GM12878 (cell line): ENCODE measurements around the gene GRAMD1A. TPM values are rescaled to one million over a fixed set of nuclear protein-coding genes. Genes with fewer than 3 reads are reported as not detected.
A peak's percentile ranks its signal among the peaks of the same experiment; 100 is the strongest.

Experiments
- ATAC-seq: fragments of 200-7000 bp; cut with Tn5 transposase; 3 replicates; pipeline ENCODE4 v1.9.1; 2020; ENCODE audit warnings: mild to moderate bottlenecking, moderate library complexity
- BruUV-seq: library from RNA; stranded (reverse); fragments of 400-500 nt; replicated peaks from 2 replicates; lab custom pipeline; 2021; lab: Mats Ljungman, UMichigan
- CTCF ChIA-PET: fragments of 300-600 bp; sonication (Branson Sonifier 250); formaldehyde crosslinking; extraction: SDS; loops from one replicate; lab custom pipeline; 2021; ENCODE audit warnings: inconsistent platforms; lab: Yijun Ruan, JAX
- POLR2A ChIA-PET: fragments of 350-600 bp; formaldehyde crosslinking; extraction: SDS; loops from one replicate; lab custom pipeline; 2021; ENCODE audit warnings: inconsistent platforms; lab: Charles Lee
- RAD21 ChIA-PET: fragments of 300-600 bp; sonication (Branson Sonifier 250); formaldehyde crosslinking; loops from one replicate; lab custom pipeline; 2023; ENCODE audit warnings: antibody characterized with exemption; ENCODE audit not compliant: unreplicated experiment; lab: Charles Lee
- SMC1A ChIA-PET: fragments of 300-600 bp; sonication (Branson Sonifier 250); formaldehyde crosslinking; loops from one replicate; lab custom pipeline; 2023; ENCODE audit not compliant: unreplicated experiment, uncharacterized antibody; lab: Charles Lee
- DNase-seq: peaks from one replicate; pipeline ENCODE4 v3.0.0-alpha.2; 2011; ENCODE audit warnings: low read depth, low spot score
- FAIRE-seq: peaks from 3 replicates; lab custom pipeline; 2011; peaks lifted over from hg19 to GRCh38; lab: Jason Lieb, UNC
- H2AFZ ChIP-seq: 2 replicates; pipeline ENCODE4 v1.6.0; 2011; ENCODE audit warnings: low read depth, low read length, control low read depth; ENCODE audit not compliant: control insufficient read depth
- H3K27ac ChIP-seq: 2 replicates; pipeline ENCODE4 v1.5.1; 2011; ENCODE audit warnings: control low read depth; ENCODE audit not compliant: control insufficient read depth, insufficient read depth
- H3K27me3 ChIP-seq, 2 experiments: replicated peaks in 1 of 2; 2 replicates each; pipeline versions ENCODE4 v1.6.0 to v1.6.1; 2011; ENCODE audit warnings: low read length in 1 of 2; ENCODE audit not compliant: control insufficient read depth in 2 of 2, insufficient read depth in 2 of 2
- H3K36me3 ChIP-seq, 2 experiments: 2 replicates each; pipeline ENCODE4 v1.5.1; 2011; ENCODE audit warnings: low read length in 1 of 2; ENCODE audit not compliant: control insufficient read depth in 2 of 2, insufficient read depth in 2 of 2
- H3K4me1 ChIP-seq: 2 replicates; pipeline ENCODE4 v1.6.1; 2011; ENCODE audit warnings: mild to moderate bottlenecking, low read length, moderate library complexity, mixed read lengths; ENCODE audit not compliant: control insufficient read depth, insufficient read depth
- H3K4me2 ChIP-seq: 2 replicates; pipeline ENCODE4 v1.6.0; 2011; ENCODE audit warnings: control low read depth; ENCODE audit not compliant: control insufficient read depth, insufficient read depth
- H3K4me3 ChIP-seq: fragments of 200-600 bp; sonication (generic); 2 replicates; pipeline ENCODE4 v1.5.1; 2016
- H3K79me2 ChIP-seq: 2 replicates; pipeline ENCODE4 v1.6.0; 2011; ENCODE audit warnings: low read length; ENCODE audit not compliant: control insufficient read depth, insufficient read depth
- H3K9ac ChIP-seq: 2 replicates; pipeline ENCODE4 v1.8.0; 2011; ENCODE audit warnings: low read length, control low read depth, mixed read lengths; ENCODE audit not compliant: control insufficient read depth, insufficient read depth
- H3K9me3 ChIP-seq: replicated peaks from 3 replicates; pipeline ENCODE4 v1.5.1; 2011; ENCODE audit warnings: mild to moderate bottlenecking, low read length; ENCODE audit not compliant: control insufficient read depth, insufficient read depth
- H4K20me1 ChIP-seq: 2 replicates; pipeline ENCODE4 v1.6.0; 2011; ENCODE audit not compliant: control insufficient read depth, insufficient read depth
- BCL11A ChIP-seq: IDR thresholded peaks from 2 replicates; pipeline ENCODE4 v1.6.1; 2011; ENCODE audit warnings: low read depth, low read length
- CBX3 ChIP-seq: fragments of 200-600 bp; sonication (generic); IDR thresholded peaks from 2 replicates; pipeline ENCODE4 v1.6.1; 2016; ENCODE audit warnings: low read depth, borderline replicate concordance
- E4F1 ChIP-seq: fragments of 450-650 bp; IDR thresholded peaks from 2 replicates; pipeline ENCODE4 v1.6.1; 2018; ENCODE audit warnings: borderline replicate concordance, mild to moderate bottlenecking; ENCODE audit not compliant: partially characterized antibody
- EED ChIP-seq: sonication (generic); IDR thresholded peaks from 2 replicates; pipeline ENCODE4 v1.6.1; 2016; ENCODE audit warnings: antibody characterized with exemption, low read depth
- EGR1 ChIP-seq, 2 experiments: IDR thresholded peaks; 1 replicate in 1 of 2; 2 replicates in 1 of 2; pipeline ENCODE4 v1.6.1; 2011 to 2012; ENCODE audit warnings: low read depth in 2 of 2, low read length in 2 of 2, borderline replicate concordance in 1 of 2, mild to moderate bottlenecking in 1 of 2, moderate library complexity in 1 of 2
- PAX5 ChIP-seq: IDR thresholded peaks from 2 replicates; pipeline ENCODE4 v1.6.1; 2011; ENCODE audit warnings: low read depth, low read length, borderline replicate concordance
- RELA ChIP-seq: fragments of 450-650 bp; IDR thresholded peaks from 2 replicates; pipeline ENCODE4 v1.8.0; 2014; ENCODE audit warnings: borderline replicate concordance; ENCODE audit not compliant: partially characterized antibody
- SPI1 ChIP-seq: IDR thresholded peaks from 2 replicates; pipeline ENCODE4 v1.6.1; 2011; ENCODE audit warnings: low read depth, mild to moderate bottlenecking, low read length, moderate library complexity, borderline replicate concordance; ENCODE audit not compliant: insufficient read depth
- SREBF2 ChIP-seq: IDR thresholded peaks from 2 replicates; pipeline ENCODE4 v1.6.1; 2012; ENCODE audit warnings: mild to moderate bottlenecking, low read length
- WGBS: methylation state at CpG from one replicate; pipeline ENCODE4 v1.1.6; 2016; ENCODE audit warnings: low lambda C conversion rate; ENCODE audit not compliant: insufficient replicate concordance, insufficient coverage; ENCODE audit errors: missing lambda C conversion rate; 5-methylcytosine and 5-hydroxymethylcytosine counted together
- in situ Hi-C: fragments of 300-500 bp; cut with MboI; formaldehyde crosslinking; loops from 9 replicates; pipeline ENCODE4 v1.14.3; 2018; ENCODE audit warnings: mixed read lengths
- intact Hi-C: fragments of 100-400 bp; cut with micrococcal nuclease; formaldehyde crosslinking; loops from one replicate; pipeline ENCODE4 v1.14.2; 2022; ENCODE audit not compliant: unreplicated experiment
- polyA plus RNA-seq, 11 experiments: library from polyadenylated mRNA; depleted of rRNA in 4 of 11; unstranded in 6 of 11; stranded (reverse) in 5 of 11; fragments of >200 nt; fragmentation: Nextera tagmentation in 4 of 11; fragmentation: Illumina TruSeq in 1 of 11; extraction: Ambion mirVana in 4 of 11; extraction: Trizol in 1 of 11; gene quantifications; 1 replicate in 1 of 11; 2 replicates in 10 of 11; pipeline versions ENCODE4 v1.2.1 to v1.2.3, GENCODE V29; 2011 to 2016; ENCODE audit warnings: inconsistent platforms in 2 of 11, missing spikeins in 2 of 11, low read depth in 1 of 11
- total RNA-seq, 4 experiments: library from RNA; depleted of rRNA in 3 of 4; stranded (reverse); fragments of >200 nt in 3 of 4; fragmentation: Illumina TruSeq in 1 of 4; extraction: Trizol in 1 of 4; gene quantifications; 2 replicates each; pipeline versions ENCODE4 v1.2.1 to v1.2.3, GENCODE V29; 2013 to 2021
- TF ChIP-seq, protein P1 (sequence below): IDR thresholded peaks from 2 replicates; pipeline ENCODE4 v1.6.1; 2011; ENCODE audit warnings: borderline replicate concordance, low read depth, mild to moderate bottlenecking, moderate library complexity, low read length; ENCODE audit not compliant: insufficient read depth, poor library complexity, severe bottlenecking

Gene GRAMD1A
- total and polyA plus RNA-seq, 10 of the 15 experiments (the other 5 are each of a cell fraction or from before 2014, with no cell fraction given): 0.79 to 73.6 (median 35.3) TPM

GRCh38 chr19:35037716-35038622 is 37.8 kb downstream of the GRAMD1A start:
- peak; percentile 50 for ATAC-seq
- H3K79me2 ChIP-seq: no peaks in the 10 kb centered on the region
- H3K9me3 ChIP-seq: no peaks in the 10 kb centered on the region
- peak; percentile 80 for FAIRE-seq
- no peak overlapping the region for H3K9ac ChIP-seq
- SMC1A ChIA-PET: interaction anchor here (0.9 to 1.5 kb wide), 2 partner anchors 10 to 29 kb away, joined by 3 to 4 read pairs; no protein-coding TSS in a partner anchor
- RAD21 ChIA-PET: no interaction called here
- no TSS peak for BruUV-seq
- H3K4me3 ChIP-seq: no peak overlapping the region
- CTCF ChIA-PET: interaction anchor here (0.9 to 2.0 kb wide), 5 partner anchors 9 to 74 kb away, joined by 3 to 5 read pairs (median 3); no protein-coding TSS in a partner anchor
- H3K4me1 ChIP-seq: peaks cover 13% of the 10 kb centered on the region
- H3K4me2 ChIP-seq: peak overlapping the region; percentile 41; the same call in 1 of the 2 replicates
- WGBS: 20% methylated on average over 12 of the region's 13 CpGs
- DNase-seq: peak; percentile 30
- intact Hi-C loops (no loop called here), in situ Hi-C loops (no loop called here)
- peaks cover 0 to 3% of the 10 kb centered on the region in 2 experiments; a peak in 2 of 4 replicates for H3K27me3 ChIP-seq
- POLR2A ChIA-PET: no interaction called here
- no peak for TF ChIP-seq CBX3
- TF ChIP-seq BCL11A: no peak
- no peak for TF ChIP-seq E4F1
- 0 out of 2 replicates have a peak, but pooled peaks have one; percentile 13 for TF ChIP-seq SPI1
- TF ChIP-seq RELA: no peak
- no peak for TF ChIP-seq EGR1 (IDR thresholded peaks at IDR 0.05; ENCODE audit: borderline replicate concordance in 1 of 2, low read depth in 2 of 2, low read length in 2 of 2)
- TF ChIP-seq, protein P1, sequence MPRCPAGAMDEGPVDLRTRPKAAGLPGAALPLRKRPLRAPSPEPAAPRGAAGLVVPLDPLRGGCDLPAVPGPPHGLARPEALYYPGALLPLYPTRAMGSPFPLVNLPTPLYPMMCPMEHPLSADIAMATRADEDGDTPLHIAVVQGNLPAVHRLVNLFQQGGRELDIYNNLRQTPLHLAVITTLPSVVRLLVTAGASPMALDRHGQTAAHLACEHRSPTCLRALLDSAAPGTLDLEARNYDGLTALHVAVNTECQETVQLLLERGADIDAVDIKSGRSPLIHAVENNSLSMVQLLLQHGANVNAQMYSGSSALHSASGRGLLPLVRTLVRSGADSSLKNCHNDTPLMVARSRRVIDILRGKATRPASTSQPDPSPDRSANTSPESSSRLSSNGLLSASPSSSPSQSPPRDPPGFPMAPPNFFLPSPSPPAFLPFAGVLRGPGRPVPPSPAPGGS: no peak
- TF ChIP-seq SREBF2: no peak
- peak; percentile 52; the same call in 1 of the 2 replicates for TF ChIP-seq PAX5
- no peak for TF ChIP-seq EED
- TF ChIP-seq, all 136 proteins: peak for 2
- peak overlapping the region; percentile 32; the same call in 1 of the 2 replicates for H3K27ac ChIP-seq
- peak overlapping the region; percentile 67 for H2AFZ ChIP-seq
- H4K20me1 ChIP-seq: no peaks in the 10 kb centered on the region
- H3K36me3 ChIP-seq: no peaks in the 10 kb centered on the region
